HL-60 (cell line): Measurements from ENCODE around the gene MSI2.

ENCODE experiments used
- DNase-seq, 2 experiments: peaks; one replicate each; pipeline ENCODE4 v3.0.0-alpha.2; 2010 to 2020; ENCODE audit warnings: low read depth in 1 of 2, low spot score in 1 of 2
- H3K27ac ChIP-seq: fragments of 250-450 bp; sonication (Bioruptor Pico); replicated peaks from 2 replicates; pipeline ENCODE4 v1.5.1; 2020; ENCODE audit warnings: mild to moderate bottlenecking, moderate library complexity
- H3K27me3 ChIP-seq: fragments of 250-450 bp; sonication (Bioruptor Pico); 2 replicates; pipeline ENCODE4 v1.5.1; 2021; ENCODE audit warnings: mild to moderate bottlenecking, moderate library complexity; ENCODE audit not compliant: insufficient read depth, poor library complexity, severe bottlenecking
- H3K4me3 ChIP-seq: replicated peaks from 2 replicates; pipeline ENCODE4 v1.5.1; 2011; ENCODE audit warnings: mild to moderate bottlenecking, control low read depth, low read length; ENCODE audit not compliant: insufficient read depth
- CTCF ChIP-seq: IDR thresholded peaks from one replicate; pipeline ENCODE4 v1.5.1; 2011; ENCODE audit warnings: low read length, control low read depth, inconsistent platforms; ENCODE audit not compliant: insufficient read depth
- GABPA ChIP-seq: IDR thresholded peaks from 2 replicates; pipeline ENCODE4 v1.6.1; 2012; ENCODE audit warnings: low read depth
- POLR2AphosphoS5 ChIP-seq: IDR thresholded peaks from 2 replicates; pipeline ENCODE4 v1.6.1; 2012; ENCODE audit warnings: low read depth
- REST ChIP-seq: IDR thresholded peaks from 2 replicates; pipeline ENCODE4 v1.6.1; 2012; ENCODE audit warnings: low read depth; ENCODE audit not compliant: insufficient replicate concordance
- SPI1 ChIP-seq: IDR thresholded peaks from 2 replicates; pipeline ENCODE4 v1.6.1; 2012; ENCODE audit warnings: low read depth, mild to moderate bottlenecking, borderline replicate concordance

Gene MSI2

GRCh38 chr17:57354673-57355072 lies 98.3 kb downstream of the MSI2 start:
- no peak overlapping the region for H3K4me3 ChIP-seq
- no peaks in the 10 kb centered on the region for H3K27me3 ChIP-seq
- DNase-seq = no peak
- H3K27ac ChIP-seq = no peak overlapping the region
- TF ChIP-seq POLR2AphosphoS5 (no peak), REST (no peak), GABPA (no peak), CTCF (no peak), SPI1 (no peak)

GRCh38 chr17:57355090-57355859 lies 99.0 kb downstream of the MSI2 start:
- DNase-seq = no peak
- no peak overlapping the region for H3K4me3 ChIP-seq
- TF ChIP-seq REST = no peak
- no peak for TF ChIP-seq POLR2AphosphoS5
- TF ChIP-seq SPI1 = no peak
- no peak for TF ChIP-seq GABPA
- TF ChIP-seq CTCF = no peak
- H3K27ac ChIP-seq = no peak overlapping the region
- no peaks in the 10 kb centered on the region for H3K27me3 ChIP-seq

DNA sequence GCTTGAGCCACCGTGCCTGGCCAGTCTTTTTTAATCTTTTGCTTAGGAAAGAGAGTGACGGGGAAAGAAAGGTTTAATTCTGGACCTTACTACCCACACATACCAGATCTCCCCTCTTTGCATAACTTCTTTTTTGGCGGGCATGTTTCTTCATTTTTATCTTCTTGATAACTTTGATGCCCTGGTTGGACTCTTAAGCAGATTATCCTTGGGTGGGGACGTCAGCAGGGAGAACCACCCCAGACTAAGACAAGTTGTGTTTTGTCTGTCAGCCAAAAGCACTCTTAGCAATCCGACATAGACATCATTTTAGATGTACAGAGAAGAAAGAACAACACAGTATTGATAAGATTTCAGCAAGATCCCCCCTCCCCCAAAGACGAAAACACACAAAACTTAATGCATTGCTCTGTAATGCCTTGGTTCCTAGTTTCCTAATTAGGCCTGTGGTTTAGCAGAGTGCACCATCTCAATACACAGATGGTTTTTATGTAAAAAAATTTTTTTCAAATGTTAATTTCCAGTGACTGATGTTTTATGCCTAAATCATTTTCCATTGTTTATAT lies 99.9 kb downstream of the MSI2 start:
- no peaks in the 10 kb centered on the region for H3K27me3 ChIP-seq
- no peak overlapping the region for H3K4me3 ChIP-seq
- no peak overlapping the region for H3K27ac ChIP-seq
- no peak for TF ChIP-seq POLR2AphosphoS5
- TF ChIP-seq SPI1 = no peak
- TF ChIP-seq CTCF = no peak
- no peak for TF ChIP-seq GABPA
- TF ChIP-seq REST = no peak
- no peak for DNase-seq
